K562 (cell line): ENCODE results near the gene NUFIP1. TPM values are rescaled to one million over a fixed set of nuclear protein-coding genes. Genes with fewer than 3 reads are reported as not detected.

Experiments
- ATAC-seq: fragments of 200-7000 bp; cut with Tn5 transposase; 3 replicates; pipeline ENCODE4 v1.9.1; 2020; ENCODE audit warnings: moderate library complexity
- BruUV-seq: library from RNA; stranded (reverse); fragments of 400-500 nt; replicated peaks from 2 replicates; lab custom pipeline; 2021; lab: Mats Ljungman, UMichigan
- CTCF ChIA-PET: fragments of 300-600 bp; formaldehyde crosslinking; extraction: SDS; loops from one replicate; lab custom pipeline; 2021; ENCODE audit warnings: low intra/inter-chr PET ratio; lab: Yijun Ruan, JAX
- POLR2A ChIA-PET: fragments of 300-600, 350-650 bp; sonication (Branson Sonifier 250); formaldehyde crosslinking; extraction: SDS; loops from one replicate; lab custom pipeline; 2021; ENCODE audit warnings: antibody characterized with exemption, inconsistent platforms; lab: Yijun Ruan, JAX
- DNase-seq, 4 experiments: peaks; one replicate each; pipeline versions ENCODE4 v3.0.0 to v3.0.0-alpha.2; 2011 to 2018; ENCODE audit warnings: low spot score in 3 of 4, mixed read lengths in 3 of 4; ENCODE audit errors: extremely low read depth in 1 of 4
- FAIRE-seq: peaks from 2 replicates; lab custom pipeline; 2011; peaks lifted over from hg19 to GRCh38; lab: Jason Lieb, UNC
- H2AFZ ChIP-seq: 2 replicates; pipeline ENCODE4 v1.6.0; 2011; ENCODE audit warnings: low read depth, low read length, control low read depth, inconsistent platforms
- H3K27ac ChIP-seq: fragments of 200-600 bp; 3 replicates; pipeline ENCODE4 v1.8.0; 2011; ENCODE audit warnings: low read depth, mild to moderate bottlenecking, control low read depth, inconsistent platforms, low read length, moderate library complexity, mixed read lengths; ENCODE audit errors: extremely low read depth
- H3K27me3 ChIP-seq, 2 experiments: fragments of 300-600 bp in 1 of 2; 2 replicates in 1 of 2; 3 replicates in 1 of 2; pipeline versions ENCODE4 v1.6.0 to v1.8.0; 2011; ENCODE audit warnings: inconsistent platforms in 2 of 2, low read length in 2 of 2, mild to moderate bottlenecking in 1 of 2, mixed read lengths in 1 of 2, moderate library complexity in 1 of 2; ENCODE audit not compliant: control insufficient read depth in 2 of 2, insufficient read depth in 2 of 2
- H3K36me3 ChIP-seq: fragments of 300-600 bp; 3 replicates; pipeline ENCODE4 v1.8.0; 2011; ENCODE audit warnings: mild to moderate bottlenecking, low read length, inconsistent platforms; ENCODE audit not compliant: control insufficient read depth, insufficient read depth
- H3K4me1 ChIP-seq, 2 experiments: fragments of 200-600 bp in 1 of 2; replicated peaks in 1 of 2; 2 replicates in 1 of 2; 3 replicates in 1 of 2; pipeline versions ENCODE4 v1.5.1 to v1.8.0; 2011; ENCODE audit warnings: inconsistent platforms in 2 of 2, low read length in 2 of 2, mild to moderate bottlenecking in 1 of 2, mixed read lengths in 1 of 2, moderate library complexity in 1 of 2; ENCODE audit not compliant: control insufficient read depth in 2 of 2, insufficient read depth in 2 of 2
- H3K4me2 ChIP-seq: 2 replicates; pipeline ENCODE4 v1.6.1; 2011; ENCODE audit warnings: low read length, control low read depth, inconsistent platforms, mixed read lengths; ENCODE audit not compliant: insufficient read depth
- H3K4me3 ChIP-seq: fragments of 200-600 bp; sonication (generic), shearing (Covaris generic); 2 replicates; pipeline ENCODE4 v1.5.1; 2016; ENCODE audit warnings: control low read depth, inconsistent platforms
- H3K79me2 ChIP-seq: fragments of 200-600 bp; 3 replicates; pipeline ENCODE4 v1.8.0; 2011; ENCODE audit warnings: low read length, inconsistent platforms; ENCODE audit not compliant: control insufficient read depth, insufficient read depth
- H3K9ac ChIP-seq, 2 experiments: 2 replicates each; pipeline versions ENCODE4 v1.6.0 to v1.6.1; 2011; ENCODE audit warnings: low read depth in 2 of 2, low read length in 2 of 2, control low read depth in 1 of 2, inconsistent platforms in 1 of 2, mild to moderate bottlenecking in 1 of 2, mixed read lengths in 1 of 2; ENCODE audit not compliant: insufficient read depth in 1 of 2
- H3K9me1 ChIP-seq: one replicate; pipeline ENCODE4 v1.6.0; 2011; ENCODE audit warnings: inconsistent platforms, mild to moderate bottlenecking, low read length, moderate library complexity; ENCODE audit not compliant: control insufficient read depth, insufficient read depth
- H3K9me3 ChIP-seq: replicated peaks from 2 replicates; pipeline ENCODE4 v1.5.1; 2011; ENCODE audit warnings: low read depth, low read length, inconsistent platforms; ENCODE audit not compliant: control insufficient read depth, insufficient read depth
- H4K20me1 ChIP-seq: replicated peaks from 2 replicates; pipeline ENCODE4 v1.6.1; 2011; ENCODE audit warnings: low read length, inconsistent platforms, mixed read lengths; ENCODE audit not compliant: control insufficient read depth, insufficient read depth
- E2F8 ChIP-seq: fragments of 450-650 bp; IDR thresholded peaks from 2 replicates; pipeline ENCODE4 v1.7.1; 2018; ENCODE audit warnings: mild to moderate bottlenecking, low read depth; ENCODE audit not compliant: partially characterized antibody
- HNRNPL ChIP-seq: fragments of 200-400 bp; formaldehyde crosslinking; IDR thresholded peaks from 2 replicates; pipeline ENCODE4 v1.6.1; 2017; ENCODE audit warnings: low read depth, mild to moderate bottlenecking, low read length
- PHF21A ChIP-seq: fragments of 450-650 bp; IDR thresholded peaks from 2 replicates; pipeline ENCODE4 v1.6.1; 2017; ENCODE audit warnings: low read depth, borderline replicate concordance
- SMAD1 ChIP-seq: fragments of 150-350 bp; IDR thresholded peaks from 2 replicates; pipeline ENCODE4 v1.6.1; 2014; ENCODE audit warnings: low read length, low read depth; ENCODE audit not compliant: partially characterized antibody
- TFE3 ChIP-seq: fragments of 450-650 bp; formaldehyde crosslinking; IDR thresholded peaks from 2 replicates; pipeline ENCODE4 v1.4.0; 2020; ENCODE audit warnings: mild to moderate bottlenecking, mixed read lengths
- ZFP1 ChIP-seq: fragments of 450-650 bp; formaldehyde crosslinking; IDR thresholded peaks from 2 replicates; pipeline ENCODE4 v1.4.0; 2020; ENCODE audit warnings: mild to moderate bottlenecking, mixed read lengths
- ZNF444 ChIP-seq: fragments of 250-450 bp; sonication (Bioruptor Pico); IDR thresholded peaks from 2 replicates; pipeline ENCODE4 v1.4.0; 2020; ENCODE audit warnings: mild to moderate bottlenecking, moderate library complexity
- in situ Hi-C: fragments of 300-500 bp; cut with MboI; formaldehyde crosslinking; loops from 4 replicates; pipeline ENCODE4 v1.15.0; 2018; ENCODE audit warnings: inconsistent platforms, mixed read lengths
- intact Hi-C: fragments of 100-400 bp; cut with micrococcal nuclease; formaldehyde crosslinking; loops from 2 replicates; pipeline ENCODE4 v1.14.2; 2022
- polyA plus RNA-seq, 8 experiments: library from polyadenylated mRNA; depleted of rRNA in 4 of 8; stranded (reverse) in 5 of 8; unstranded in 3 of 8; fragments of >200 nt; fragmentation: Nextera tagmentation in 2 of 8; fragmentation: Illumina TruSeq in 1 of 8; extraction: Ambion mirVana in 2 of 8; extraction: Trizol in 1 of 8; gene quantifications; 2 replicates each; pipeline versions ENCODE4 v1.2.1 to v1.2.3, GENCODE V29; 2011 to 2014; ENCODE audit warnings: inconsistent platforms in 1 of 8, missing spikeins in 1 of 8
- total RNA-seq, 7 experiments: library from RNA; depleted of rRNA in 6 of 7; stranded (reverse); fragments of >200 nt in 6 of 7; fragmentation: Illumina TruSeq in 2 of 7; extraction: Trizol in 2 of 7; gene quantifications; 2 replicates each; pipeline versions ENCODE4 v1.2.1 to v1.2.3, GENCODE V29; 2011 to 2021; ENCODE audit warnings: low replicate concordance in 1 of 7

The NUFIP1 gene
- total and polyA plus RNA-seq, 9 of the 15 experiments (the other 6 are each of a cell fraction or from before 2014, with no cell fraction given) = 2.6 to 9.7 (median 4.1) TPM

GRCh38 chr13:45007225-45007624 is 18.0 kb upstream of the NUFIP1 start:
- POLR2A ChIA-PET = interaction anchor here (0.6 kb wide), 1 partner anchor 507 kb away, joined by 3 read pairs; no protein-coding TSS in a partner anchor
- ATAC-seq = no peak

More at GRCh38 chr13:45007225-45007624, 18.0 kb upstream of the NUFIP1 start:
- peaks cover 33% of the 10 kb centered on the region; the same call in 2 of the 3 replicates for H3K36me3 ChIP-seq
- H4K20me1 ChIP-seq = no peaks in the 10 kb centered on the region
- H3K27me3 ChIP-seq = no peaks in the 10 kb centered on the region
- no peaks in the 10 kb centered on the region for H3K4me1 ChIP-seq
- no peaks in the 10 kb centered on the region for H3K9me1 ChIP-seq
- no peaks in the 10 kb centered on the region for H3K9me3 ChIP-seq
- no peaks in the 10 kb centered on the region for H3K79me2 ChIP-seq
- no peak overlapping the region for H3K27ac ChIP-seq
- no TSS peak for BruUV-seq
- TF ChIP-seq HNRNPL (no peak), TFE3 (CRISPR knock-in tag) (no peak), ZNF444 (CRISPR knock-in tag) (no peak), E2F8 (no peak), SMAD1 (no peak), ZFP1 (CRISPR knock-in tag) (no peak), PHF21A (no peak)
- in situ Hi-C loops (no loop called here), intact Hi-C loops (no loop called here)
- no peak for DNase-seq
- FAIRE-seq = no peak
- CTCF ChIA-PET = no interaction called here
- H3K4me2 ChIP-seq = no peak overlapping the region
- H2AFZ ChIP-seq = no peak overlapping the region
- no peak overlapping the region for H3K4me3 ChIP-seq
- H3K9ac ChIP-seq = no peak overlapping the region
